GM18499 (cell line): Measurements from ENCODE around the gene CHD2.

Experiments
- ATAC-seq: cut with Tn5 transposase; IDR thresholded peaks from one replicate; pipeline ENCODE4 v1.9.1; 2021; ENCODE audit warnings: moderate number of reproducible peaks; ENCODE audit not compliant: insufficient read depth, unreplicated experiment

Gene CHD2

DNA sequence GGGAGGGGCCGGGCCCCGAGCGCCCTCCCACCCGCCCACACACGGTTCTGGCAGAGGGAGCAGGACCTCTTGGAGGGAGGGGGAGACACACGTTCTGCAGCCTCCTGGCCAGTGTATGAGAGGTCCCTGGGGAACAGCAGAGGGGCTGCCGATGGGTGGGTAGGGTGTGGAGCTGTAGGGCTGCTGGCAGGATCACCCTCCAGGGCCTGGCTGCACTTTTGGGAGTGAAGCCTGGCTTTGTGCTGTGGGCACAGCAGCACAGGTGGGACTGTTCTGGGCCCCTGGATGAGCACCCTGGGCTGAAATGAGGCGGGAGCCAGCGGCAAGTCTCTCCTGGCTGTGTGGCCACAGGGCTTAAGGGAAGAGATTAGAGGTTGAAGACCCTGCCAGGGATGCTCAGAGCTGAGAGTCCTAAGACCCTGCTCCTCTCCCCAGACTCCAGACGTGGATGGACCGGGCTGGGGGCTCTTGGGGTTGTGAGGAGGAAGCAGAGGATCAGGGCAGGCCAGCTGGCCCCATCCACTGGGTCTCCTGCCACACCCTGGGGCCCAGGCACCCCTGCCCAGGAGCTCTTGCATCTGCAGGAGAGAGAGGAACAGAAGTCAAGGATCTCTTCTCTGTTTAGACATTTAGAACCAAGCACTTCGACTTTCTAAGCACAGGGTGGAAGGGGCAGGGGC lies 143.6 kb downstream of the CHD2 start:
- ATAC-seq = no peak

DNA sequence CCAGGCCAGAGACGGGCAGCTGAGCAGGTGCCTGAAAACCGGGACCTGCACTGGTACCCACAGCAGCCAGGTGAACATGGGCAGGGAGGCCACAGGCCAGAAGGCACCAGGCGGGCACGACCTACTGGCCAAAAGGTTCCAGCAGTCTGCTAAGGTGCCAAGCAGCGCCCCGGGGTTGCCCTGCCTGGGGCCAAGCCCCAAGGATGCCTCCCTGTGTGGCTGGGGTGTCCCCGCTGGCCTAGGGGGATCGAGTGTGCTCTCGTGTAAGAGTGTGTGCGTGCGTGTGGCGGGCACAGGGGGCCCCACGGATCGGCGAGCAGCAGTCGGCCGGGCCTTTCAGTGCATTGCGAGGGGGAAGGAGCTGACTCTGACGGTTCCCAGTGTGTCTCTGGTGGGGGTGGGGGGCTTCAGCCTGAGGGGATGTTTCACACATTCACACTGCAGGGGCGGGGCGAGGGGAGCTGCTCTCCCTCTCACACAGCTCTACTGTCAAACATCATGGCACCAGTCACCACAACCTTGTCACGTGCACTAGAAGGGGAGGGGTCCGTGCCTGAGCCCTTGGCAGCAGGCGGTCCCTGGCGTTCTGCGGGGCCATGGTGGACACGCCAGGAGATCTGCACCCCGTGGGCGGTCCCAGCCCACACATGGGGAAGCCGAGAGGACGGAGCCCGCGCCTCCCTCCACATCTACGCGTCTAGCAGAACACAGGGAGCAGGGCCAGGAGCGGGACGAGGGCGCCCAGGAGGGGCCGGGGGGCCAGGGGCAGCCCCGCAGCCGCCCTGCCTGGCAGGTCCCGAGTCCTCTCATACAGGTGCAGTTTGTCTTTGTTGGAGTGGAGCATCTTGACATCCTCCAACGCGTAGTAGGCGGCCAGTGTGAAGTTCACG lies 144.4 kb downstream of the CHD2 start:
- no peak for ATAC-seq

DNA sequence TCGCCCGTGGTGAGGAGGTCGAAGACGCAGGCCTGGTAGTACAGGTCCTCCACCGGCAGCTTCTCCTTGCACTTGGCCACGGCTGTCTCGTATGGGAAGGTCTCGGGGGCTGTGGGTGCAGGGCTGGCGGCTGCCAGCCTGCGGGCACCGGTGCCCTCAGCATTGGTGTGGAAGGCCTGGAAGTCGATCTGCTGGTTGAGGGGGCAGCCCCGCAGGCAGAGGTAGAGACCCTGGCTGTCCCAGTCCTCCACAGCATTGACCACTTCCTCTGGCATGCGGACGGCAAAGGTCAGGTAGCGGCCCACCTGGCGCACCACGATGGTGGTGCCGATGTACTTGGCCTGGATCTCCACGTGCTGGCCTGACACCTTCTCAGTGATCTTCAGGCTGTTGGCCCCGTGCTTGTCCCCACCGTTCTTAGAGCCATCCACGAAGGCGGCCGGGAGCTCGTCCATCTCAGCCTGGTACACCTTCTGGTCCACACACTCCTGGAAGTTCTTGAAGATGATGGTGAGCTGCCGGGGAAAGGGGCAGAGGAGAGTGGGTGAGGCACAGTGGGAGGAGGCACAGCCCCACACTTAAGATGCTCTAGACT lies 145.2 kb downstream of the CHD2 start:
- ATAC-seq = no peak

DNA sequence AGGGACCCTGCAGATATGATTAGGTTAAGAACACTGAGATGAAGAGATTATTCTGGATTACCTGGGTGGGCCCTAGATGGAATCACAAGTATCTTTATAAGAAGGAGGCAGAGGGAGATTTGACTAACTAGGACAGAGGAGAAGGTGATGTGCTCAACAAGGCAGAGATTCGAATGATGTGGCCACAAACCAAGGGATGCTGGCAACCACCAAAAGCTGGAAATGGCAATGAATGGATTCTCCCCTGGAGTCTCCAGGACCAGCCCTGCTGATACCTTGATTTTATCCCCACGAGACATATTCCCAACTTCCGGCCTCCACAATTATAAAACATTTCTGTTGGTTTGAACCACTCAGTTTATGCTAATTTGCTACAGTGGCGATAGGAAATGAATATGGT lies 146.0 kb downstream of the CHD2 start:
- no peak for ATAC-seq

DNA sequence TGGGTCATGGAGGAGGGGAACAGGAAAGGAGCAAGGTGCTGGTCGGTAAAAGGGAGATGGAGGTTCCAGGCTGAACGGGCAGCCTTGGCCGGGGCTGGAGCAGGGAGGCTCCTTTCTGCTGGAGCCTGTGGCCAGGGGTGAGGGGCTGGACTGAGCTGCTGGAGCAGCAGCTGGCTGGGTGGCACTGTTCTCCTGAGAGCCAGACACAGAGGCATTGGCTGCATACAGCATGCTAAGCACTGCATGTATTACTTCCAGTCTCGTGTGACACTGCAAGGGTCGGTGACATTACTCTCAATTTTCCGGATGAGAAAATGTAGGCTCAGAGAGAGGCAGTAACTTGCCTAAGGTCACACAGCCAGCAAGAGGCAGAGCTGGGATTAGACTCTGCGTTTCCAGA lies 146.6 kb downstream of the CHD2 start:
- no peak for ATAC-seq

DNA sequence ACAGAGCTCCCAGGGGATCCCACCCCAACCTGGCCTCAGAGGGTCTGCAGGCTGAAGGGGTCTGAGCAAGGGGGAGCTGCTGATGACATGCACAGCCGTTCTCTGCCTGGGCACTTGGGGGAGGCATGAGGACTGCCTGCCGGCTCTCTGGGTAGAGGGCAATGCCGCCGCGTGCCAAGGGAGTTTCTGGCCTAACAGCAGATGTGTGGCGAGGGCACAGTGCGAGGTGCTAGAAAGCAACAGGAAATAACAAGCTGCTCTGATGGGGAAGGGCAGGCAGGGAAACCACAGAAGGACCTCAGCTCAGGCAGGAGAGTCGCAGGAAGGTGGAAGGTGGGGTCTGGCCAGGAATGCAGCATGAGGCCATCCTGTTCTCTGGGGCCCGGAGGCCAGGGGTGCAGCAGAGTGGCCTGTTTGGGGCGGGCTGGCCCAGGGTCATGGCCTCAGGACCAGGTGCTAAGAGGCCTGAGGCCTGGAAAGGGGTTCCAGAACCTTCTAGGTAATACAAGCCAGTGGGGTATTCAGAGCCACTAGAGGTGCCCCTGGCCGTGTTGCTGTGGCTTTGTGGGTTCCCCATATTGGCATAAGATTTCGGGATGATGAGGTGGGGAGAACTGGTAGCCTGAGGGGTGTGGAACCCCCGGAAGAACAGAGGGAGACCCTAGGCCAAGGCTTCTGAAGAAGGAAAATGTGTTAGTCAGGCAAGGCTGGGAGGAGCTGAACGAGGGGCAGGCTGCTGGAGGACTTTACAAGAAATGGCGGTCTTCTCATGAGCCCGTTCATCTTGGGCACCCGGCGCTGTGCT lies 147.7 kb downstream of the CHD2 start:
- no peak for ATAC-seq

DNA sequence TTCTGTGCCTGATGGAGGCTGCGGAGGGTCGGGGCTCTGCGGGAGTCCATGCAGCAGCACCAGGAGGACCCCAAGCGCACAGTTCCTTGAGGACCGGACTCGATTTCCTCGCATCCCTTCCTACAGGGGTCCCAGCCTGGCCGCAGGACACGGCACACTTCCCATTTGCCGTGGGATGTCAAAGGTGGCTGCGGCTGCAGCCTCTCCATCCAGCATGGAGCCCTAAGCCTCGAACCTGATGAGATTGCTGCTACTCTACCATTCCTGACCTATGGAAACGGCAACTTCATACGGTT lies 148.2 kb downstream of the CHD2 start:
- no peak for ATAC-seq

DNA sequence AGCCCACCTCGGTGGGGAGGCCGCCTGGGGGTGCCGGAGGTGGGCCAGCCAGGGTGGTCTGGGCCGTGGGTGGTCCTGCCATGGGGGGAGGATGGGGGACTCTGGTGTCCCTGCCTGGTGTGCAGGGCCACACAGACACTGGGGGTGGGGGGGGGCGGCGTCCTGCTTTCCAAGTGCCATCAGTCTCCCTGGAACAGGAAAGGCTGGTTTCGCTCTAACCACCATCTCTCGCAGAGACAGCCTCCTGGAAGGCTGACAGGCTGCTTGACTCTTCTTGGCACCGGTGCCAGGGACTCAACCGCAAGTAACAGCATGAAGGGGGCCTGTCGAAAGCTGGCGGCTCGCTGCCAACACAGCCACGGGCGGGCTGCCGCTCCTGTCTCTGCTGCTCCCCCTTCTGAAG lies 148.6 kb downstream of the CHD2 start:
- ATAC-seq = no peak

DNA sequence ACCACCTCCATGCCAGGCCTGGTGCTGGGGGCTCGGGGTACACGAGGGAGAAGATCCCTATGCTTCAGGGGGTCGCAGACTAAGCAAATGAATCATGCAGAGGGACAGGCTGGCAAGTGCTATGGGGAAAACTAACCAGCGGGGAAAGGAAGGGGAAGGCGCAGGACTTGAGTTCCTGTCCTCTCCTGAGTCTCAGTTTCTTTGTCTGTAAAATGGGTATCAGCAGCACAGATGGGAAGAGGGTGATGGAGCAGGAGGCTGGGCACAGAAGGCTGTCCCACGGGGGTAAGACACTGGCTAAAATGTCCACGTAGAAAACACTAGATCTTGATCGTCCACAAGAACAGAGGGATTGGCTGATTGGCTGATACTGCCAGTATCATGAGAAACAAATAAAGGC lies 149.1 kb downstream of the CHD2 start:
- ATAC-seq = no peak

DNA sequence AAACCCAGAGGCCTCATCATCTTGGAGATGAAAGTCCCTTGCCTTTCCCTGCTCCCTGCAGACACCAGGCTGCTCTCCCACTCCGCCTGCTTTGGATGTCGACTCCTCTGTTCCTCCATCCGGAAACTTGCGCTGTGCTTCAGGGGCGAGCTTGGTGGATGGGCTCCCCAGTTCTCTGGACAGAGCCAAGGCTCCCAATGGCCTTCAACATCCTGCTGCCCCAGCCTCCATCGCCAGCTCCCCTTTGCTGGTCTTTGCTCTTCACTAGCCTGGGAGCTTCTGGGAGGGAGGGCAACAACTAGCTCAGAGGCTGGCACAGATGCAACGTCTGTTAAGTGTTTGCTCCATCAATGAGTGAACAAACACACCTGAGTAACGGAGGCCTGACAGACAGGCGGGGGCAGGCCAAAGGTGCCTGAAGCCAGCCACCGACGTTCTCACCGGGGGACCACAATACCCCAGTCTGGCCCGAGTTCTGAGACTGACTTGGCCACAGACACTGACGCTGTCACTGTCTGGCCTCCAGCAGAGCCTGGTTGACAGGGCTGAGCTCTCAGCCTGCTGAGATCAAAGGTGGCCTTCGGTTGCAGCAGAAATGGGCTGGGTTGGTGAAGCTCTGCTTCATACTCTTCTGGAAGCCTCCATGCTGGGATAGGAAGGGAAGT lies 149.9 kb downstream of the CHD2 start:
- no peak for ATAC-seq

DNA sequence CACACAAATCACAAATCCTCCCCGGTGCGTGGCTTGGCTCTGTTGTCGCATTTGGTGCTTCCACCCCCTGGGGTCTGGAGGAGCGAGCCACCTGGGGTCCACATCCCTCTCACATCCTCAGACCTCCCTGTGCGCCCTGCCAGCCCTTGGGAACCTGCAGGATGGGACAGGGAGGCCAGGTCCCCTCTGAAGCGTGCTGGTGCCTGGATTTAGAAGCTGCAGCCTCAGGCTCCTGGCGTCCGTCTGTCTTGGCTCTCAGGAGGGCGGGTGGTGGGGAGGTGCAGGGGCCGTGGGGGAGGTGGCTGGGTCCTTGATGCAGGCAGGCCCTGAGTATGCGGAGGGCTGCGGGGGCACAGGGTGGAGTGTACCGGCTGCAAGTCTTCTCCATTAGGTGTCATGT lies 150.5 kb downstream of the CHD2 start:
- ATAC-seq = no peak

DNA sequence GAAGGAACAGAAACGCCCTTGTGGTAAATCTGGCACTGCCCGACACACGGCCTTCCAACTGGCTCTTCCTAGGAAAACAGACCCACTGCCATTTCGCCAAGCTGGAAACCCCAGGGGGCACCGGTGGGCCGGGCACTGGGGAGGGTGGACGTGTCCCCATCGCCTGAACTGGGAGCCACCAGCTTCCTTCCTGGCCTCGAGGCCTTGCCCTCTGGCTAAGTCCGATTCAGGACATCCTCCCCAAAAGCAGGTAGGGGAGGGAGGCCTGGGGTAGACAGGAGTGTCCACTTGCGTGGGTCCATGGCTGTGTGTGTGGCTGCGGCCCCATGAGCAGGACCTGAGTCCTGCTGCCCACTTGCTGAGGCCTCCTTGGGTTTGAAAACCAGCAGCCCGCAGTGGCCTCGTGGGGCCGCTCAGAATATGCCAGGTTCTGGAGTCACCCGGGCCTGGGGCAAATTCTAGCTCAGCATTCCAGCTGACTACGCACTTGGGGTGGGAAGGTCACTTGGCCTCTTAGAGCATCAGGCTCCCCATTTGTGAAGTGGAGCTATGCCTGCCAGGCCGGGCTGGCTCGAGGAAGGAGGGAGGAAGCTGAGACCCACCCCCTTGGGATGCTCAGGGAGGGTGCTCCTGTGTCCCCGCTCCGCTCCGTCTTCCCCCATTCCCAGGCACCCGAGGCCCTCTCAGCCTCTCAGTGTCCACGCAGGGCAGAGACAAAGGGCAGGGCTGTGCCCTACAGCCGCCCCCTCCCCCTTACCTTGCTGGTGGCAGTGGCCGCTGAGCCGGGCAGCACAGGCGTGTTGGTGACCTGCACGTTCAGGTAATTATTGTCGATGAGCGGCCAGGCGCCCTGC lies 151.3 kb downstream of the CHD2 start:
- ATAC-seq = no peak

DNA sequence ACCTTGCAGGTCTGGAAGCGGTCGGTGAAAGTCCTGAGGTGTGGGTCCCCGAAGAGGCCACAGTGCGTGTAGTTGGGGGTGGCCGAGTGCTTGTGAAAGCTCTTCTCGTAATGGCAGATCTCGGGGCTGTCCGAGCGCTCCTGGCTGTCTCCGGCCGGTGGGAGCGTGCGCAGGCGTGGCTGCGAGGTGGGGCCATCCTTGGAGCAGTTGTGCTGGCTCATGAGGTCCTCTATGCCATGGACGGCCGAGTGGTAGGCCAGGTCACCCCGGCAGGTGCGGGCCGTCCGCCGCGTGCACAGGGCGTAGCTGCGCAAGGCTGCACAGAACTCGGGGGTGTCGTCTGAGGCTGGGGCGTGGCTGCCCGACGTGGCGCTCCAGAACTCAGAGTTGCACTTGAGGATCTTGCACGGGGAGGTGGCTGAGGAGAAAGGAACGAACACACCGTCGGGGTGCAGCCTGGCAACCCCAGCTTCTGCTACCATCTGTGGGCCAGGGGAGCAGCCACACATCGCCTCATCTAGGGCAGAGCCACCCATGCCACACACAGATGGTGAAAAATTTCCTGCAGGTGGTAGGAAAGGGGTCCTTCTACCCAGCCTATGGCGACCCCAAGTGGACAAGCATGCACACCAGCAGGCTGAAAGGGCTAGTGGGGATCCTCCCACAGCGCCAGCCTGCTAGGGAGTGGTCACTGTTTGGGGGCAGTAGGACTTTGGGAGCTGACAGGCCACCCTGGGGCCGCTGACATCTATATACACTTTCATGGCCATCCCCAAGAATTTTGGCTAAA lies 152.2 kb downstream of the CHD2 start:
- ATAC-seq = no peak

DNA sequence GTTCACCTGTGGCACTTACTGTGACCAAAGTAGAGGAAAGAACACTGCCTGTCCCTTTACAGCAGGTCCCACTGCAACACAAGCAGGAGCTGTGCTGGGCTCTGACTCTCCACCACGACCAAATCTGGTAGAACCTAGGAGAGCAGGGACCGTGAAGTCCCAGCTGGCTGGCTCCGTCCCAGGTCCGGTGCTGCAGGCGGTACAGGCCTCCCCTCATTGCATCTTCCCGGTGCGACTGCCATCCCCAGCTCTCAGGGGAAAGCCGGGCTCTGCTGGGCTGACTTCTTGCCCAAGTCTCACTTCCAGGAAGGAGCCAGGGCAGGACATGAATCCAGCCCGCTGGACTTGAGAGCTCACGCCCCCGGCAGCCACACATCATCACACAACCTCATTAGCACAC lies 155.1 kb downstream of the CHD2 start:
- no peak for ATAC-seq

DNA sequence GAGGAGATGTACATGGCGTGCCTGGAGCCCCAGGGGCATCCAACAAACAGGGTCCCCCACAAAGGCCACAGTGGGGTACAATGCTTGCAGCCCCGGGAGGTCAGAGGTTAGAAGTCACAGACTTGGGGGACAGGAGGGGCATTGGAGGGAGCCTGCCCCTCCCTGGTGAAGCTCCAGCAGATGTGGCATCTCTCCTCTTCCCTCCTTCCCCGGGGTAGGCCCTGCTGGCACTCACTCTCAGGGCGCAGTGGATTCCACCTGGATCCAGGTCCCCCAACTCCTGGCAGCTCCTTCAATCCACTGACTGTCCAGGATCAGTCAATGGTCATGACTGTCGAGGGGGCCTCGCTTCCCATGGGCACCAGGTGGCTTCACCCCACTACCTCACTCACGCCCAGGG lies 156.7 kb downstream of the CHD2 start:
- no peak for ATAC-seq

DNA sequence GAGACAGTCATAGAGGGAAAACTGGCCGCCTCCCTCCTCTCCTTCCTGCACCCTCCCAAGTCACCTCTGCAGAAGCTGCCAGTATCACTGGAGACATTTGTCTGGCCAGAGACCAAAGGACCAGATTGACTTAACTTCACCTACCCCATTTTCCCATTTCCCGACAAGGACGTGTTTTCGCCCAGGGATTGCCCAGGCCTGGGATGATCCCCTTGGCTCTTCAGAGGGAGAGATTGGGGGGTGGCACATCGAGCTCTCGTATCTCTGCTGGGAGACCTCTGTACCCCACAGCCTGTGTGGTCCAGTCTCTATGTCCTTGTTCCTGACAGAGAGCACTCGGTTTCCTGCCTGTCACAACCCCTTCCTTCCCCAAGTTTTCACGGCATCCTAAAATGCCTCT lies 157.5 kb downstream of the CHD2 start:
- no peak for ATAC-seq

DNA sequence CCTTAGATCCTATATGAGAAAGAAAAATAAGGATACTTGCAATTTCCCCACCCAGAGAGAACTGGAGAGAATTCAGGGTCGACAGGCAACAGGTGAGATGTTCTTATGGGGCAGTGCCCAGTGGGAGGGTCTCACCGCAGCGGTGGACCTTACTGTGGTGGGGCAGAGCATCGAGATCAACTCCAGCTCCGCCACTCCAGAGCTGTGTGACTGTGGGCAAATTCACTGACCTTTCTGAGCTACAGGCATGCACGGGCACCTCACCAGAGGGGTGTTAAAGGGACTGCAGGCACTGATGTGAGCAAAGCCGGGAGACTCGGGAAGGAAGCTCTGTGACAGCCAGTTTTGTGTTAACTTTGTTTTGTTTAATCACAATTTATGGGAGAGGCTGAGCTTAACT lies 158.0 kb downstream of the CHD2 start:
- ATAC-seq = no peak

DNA sequence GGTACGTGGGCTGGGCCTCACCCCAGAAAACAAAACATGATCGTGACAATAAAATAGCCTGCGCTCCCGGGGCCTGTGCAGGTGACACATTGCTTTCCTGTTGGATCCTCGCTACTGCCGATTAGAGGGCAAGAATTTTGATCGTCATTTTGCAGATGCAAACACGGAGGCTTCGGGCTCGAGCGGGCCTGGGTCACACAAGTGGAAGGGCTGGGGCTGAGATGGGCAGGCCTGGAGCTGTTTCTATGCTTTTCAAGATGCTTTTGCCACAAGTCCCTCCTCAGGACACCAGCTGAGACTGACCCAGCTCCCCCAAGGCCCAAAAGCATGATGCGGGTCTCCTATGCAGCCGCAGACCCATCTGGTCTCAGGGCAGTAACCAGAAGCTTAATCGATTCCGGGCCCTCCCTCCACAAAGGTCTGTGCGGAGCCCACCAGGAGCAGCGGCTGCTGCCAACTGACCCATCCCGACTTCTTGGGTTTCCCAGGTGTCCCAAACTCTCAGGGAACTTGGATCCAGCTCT lies 158.8 kb downstream of the CHD2 start:
- ATAC-seq = no peak
